Kidney (tissue), 14 donors: Measurements from ENCODE around the gene EPHB1. TPM values are rescaled to one million over a fixed set of nuclear protein-coding genes. Genes with fewer than 3 reads are reported as not detected.
A peak's percentile ranks its signal among the peaks of the same experiment; 100 is the strongest.

Source experiments
- DNase-seq, 5 donors: peaks; one replicate each; pipeline ENCODE4 v3.0.0-alpha.2; 2013 to 2020
- FAIRE-seq: peaks from 2 replicates; lab custom pipeline; 2012; peaks lifted over from hg19 to GRCh38; lab: Jason Lieb, UNC
- H3K27ac ChIP-seq, 2 donors: one replicate each; pipeline ENCODE4 v1.7.0; 2013; ENCODE audit warnings: low read depth in 2 of 2, low read length in 2 of 2, inconsistent platforms in 1 of 2
- H3K27me3 ChIP-seq: one replicate; pipeline ENCODE4 v1.7.1; 2013; ENCODE audit warnings: low read length, inconsistent platforms; ENCODE audit not compliant: control insufficient read depth, insufficient read depth
- H3K36me3 ChIP-seq, 3 donors: one replicate each; pipeline versions ENCODE4 v1.7.0 to v1.7.1; 2013; ENCODE audit warnings: low read length in 3 of 3, control low read depth in 1 of 3, inconsistent platforms in 1 of 3; ENCODE audit not compliant: insufficient read depth in 3 of 3, control insufficient read depth in 2 of 3
- H3K4me1 ChIP-seq, 3 donors: one replicate each; pipeline versions ENCODE4 v1.7.0 to v1.7.1; 2013; ENCODE audit warnings: low read length in 3 of 3, inconsistent platforms in 1 of 3, low read depth in 1 of 3; ENCODE audit not compliant: control insufficient read depth in 2 of 3, insufficient read depth in 2 of 3
- H3K4me3 ChIP-seq, 3 donors: one replicate each; pipeline versions ENCODE4 v1.7.0 to v1.8.1; 2013; ENCODE audit warnings: low read length in 3 of 3, control low read depth in 1 of 3, inconsistent platforms in 1 of 3
- H3K9ac ChIP-seq, 3 donors: one replicate each; pipeline versions ENCODE4 v1.7.0 to v1.7.1; 2013; ENCODE audit warnings: low read length in 3 of 3, control low read depth in 1 of 3, inconsistent platforms in 1 of 3
- H3K9me3 ChIP-seq, 3 donors: one replicate each; pipeline versions ENCODE4 v1.7.0 to v1.7.1; 2013; ENCODE audit warnings: low read length in 3 of 3, control low read depth in 1 of 3, inconsistent platforms in 1 of 3; ENCODE audit not compliant: control insufficient read depth in 2 of 3, insufficient read depth in 1 of 3
- CTCF ChIP-seq: IDR thresholded peaks from 3 replicates; pipeline ENCODE4 v1.5.1; 2012; ENCODE audit warnings: mild to moderate bottlenecking, moderate library complexity, borderline replicate concordance; ENCODE audit not compliant: insufficient read depth; ENCODE audit errors: extremely low read depth
- intact Hi-C: fragments of 100-400 bp; cut with DNase I; formaldehyde crosslinking; loops from one replicate; pipeline ENCODE4 v1.11.1; 2022
- polyA plus RNA-seq: library from polyadenylated mRNA; stranded (reverse); fragments of 350-450 nt; fragmentation: Illumina TruSeq; extraction: RNeasy Lipid Tissue Mini Kit (QIAGEN cat#74804); gene quantifications from one replicate; pipeline ENCODE4 v1.2.3, GENCODE V29; 2014; ENCODE audit warnings: low read depth, low replicate concordance; ENCODE audit not compliant: insufficient read depth
- total RNA-seq: library from RNA; stranded (reverse); fragmentation: NEBNext Ultra II Directional; extraction: Animal tissue kit (Norgen Biotek cat#: 25700); gene quantifications from one replicate; pipeline ENCODE4 v1.2.1, GENCODE V29; 2021
- donor health status: control.
- donor health status: control.
- donor health status: control.
- donor health status: control.
- donor health status: control.
- donor health status: DM: yes; HTN: yes; CAD: no.
- donor health status: Normal renal cell carcinoma (clear cell type).

The EPHB1 gene
- total and polyA plus RNA-seq, 2 donors from 2014 or later: 0.39 to 3.2 TPM

GRCh38 chr3:134900482-134900881, 105.4 kb downstream of the EPHB1 start:
- no peak for FAIRE-seq
- no peaks in the 10 kb centered on the region for H3K9me3 ChIP-seq
- TF ChIP-seq CTCF: no peak

GRCh38 chr3:134901461-134901860, 106.4 kb downstream of the EPHB1 start:
- no peak overlapping the region for H3K4me3 ChIP-seq
- no peaks in the 10 kb centered on the region for H3K9me3 ChIP-seq
- H3K27me3 ChIP-seq: no peaks in the 10 kb centered on the region
- DNase-seq (no peak), FAIRE-seq (no peak)
- intact Hi-C loops: no loop called here
- H3K36me3 ChIP-seq: no peaks in the 10 kb centered on the region
- peaks cover 0 to 5% (median 0%) of the 10 kb centered on the region in 3 donors for H3K4me1 ChIP-seq
- no peak overlapping the region for H3K9ac ChIP-seq
- H3K27ac ChIP-seq: no peak overlapping the region
- no peak for TF ChIP-seq CTCF

More at GRCh38 chr3:134900482-134900881, 105.4 kb downstream of the EPHB1 start:
- DNase-seq: no peak
- Histone ChIP-seq H3K9ac (no peak overlapping the region), H3K4me1 (peaks cover 0 to 5% (median 0%) of the 10 kb centered on the region in 3 donors), H3K27ac (no peak overlapping the region), H3K36me3 (no peaks in the 10 kb centered on the region), H3K27me3 (no peaks in the 10 kb centered on the region), H3K4me3 (no peak overlapping the region)
- intact Hi-C loops: no loop called here

GRCh38 chr3:134903837-134904236, 108.8 kb downstream of the EPHB1 start:
- DNase-seq (peak in 2 of 5 donors; percentile 11 to 36), FAIRE-seq (no peak)
- TF ChIP-seq CTCF: no peak
- Histone ChIP-seq H3K4me3 (no peak overlapping the region), H3K4me1 (peaks cover 0 to 5% (median 0%) of the 10 kb centered on the region in 3 donors), H3K9ac (no peak overlapping the region), H3K36me3 (no peaks in the 10 kb centered on the region), H3K27ac (no peak overlapping the region), H3K9me3 (no peaks in the 10 kb centered on the region), H3K27me3 (no peaks in the 10 kb centered on the region)
- intact Hi-C loops: no loop called here

GRCh38 chr3:134904241-134904771, 109.2 kb downstream of the EPHB1 start:
- TF ChIP-seq CTCF: no peak
- Histone ChIP-seq H3K27me3 (no peaks in the 10 kb centered on the region), H3K4me3 (no peak overlapping the region), H3K36me3 (no peaks in the 10 kb centered on the region), H3K9me3 (no peaks in the 10 kb centered on the region), H3K4me1 (peaks cover 0 to 5% (median 0%) of the 10 kb centered on the region in 3 donors), H3K9ac (no peak overlapping the region), H3K27ac (no peak overlapping the region)
- no peak for FAIRE-seq
- peak in 3 of 5 donors; percentile 39 to 55 (median 44) for DNase-seq
- intact Hi-C loops: no loop called here
